Lung (tissue), 12 donors: ENCODE measurements around the gene DUSP9. TPM values are rescaled to one million over a fixed set of nuclear protein-coding genes. Genes with fewer than 3 reads are reported as not detected.

Source experiments
- ATAC-seq: fragments of 200-7000 bp; cut with Tn5 transposase; one replicate; pipeline ENCODE4 v1.9.1; 2020; ENCODE audit warnings: moderate number of reproducible peaks; ENCODE audit not compliant: insufficient read depth, low FRiP score
- DNase-seq, 3 donors: peaks; one replicate each; pipeline ENCODE4 v3.0.0-alpha.2; 2013 to 2017
- H3K27ac ChIP-seq, 2 donors: one replicate each; pipeline ENCODE4 v1.5.1; 2013; ENCODE audit warnings: mild to moderate bottlenecking in 2 of 2, moderate library complexity in 2 of 2, control low read depth in 1 of 2, inconsistent platforms in 1 of 2, low read depth in 1 of 2, low read length in 1 of 2
- H3K27me3 ChIP-seq, 3 donors: one replicate each; pipeline ENCODE4 v1.5.1; 2013; ENCODE audit warnings: low read length in 2 of 3; ENCODE audit not compliant: control insufficient read depth in 3 of 3, insufficient read depth in 3 of 3
- H3K36me3 ChIP-seq, 4 donors: one replicate each; pipeline ENCODE4 v1.5.1; 2013; ENCODE audit warnings: low read length in 4 of 4, mild to moderate bottlenecking in 1 of 4, moderate library complexity in 1 of 4; ENCODE audit not compliant: control insufficient read depth in 4 of 4, insufficient read depth in 4 of 4
- H3K4me1 ChIP-seq, 5 donors: one replicate each; pipeline ENCODE4 v1.5.1; 2013; ENCODE audit warnings: low read length in 5 of 5, mild to moderate bottlenecking in 2 of 5, moderate library complexity in 1 of 5; ENCODE audit not compliant: control insufficient read depth in 5 of 5, insufficient read depth in 5 of 5
- H3K4me3 ChIP-seq: one replicate; pipeline ENCODE4 v1.5.1; 2013; ENCODE audit warnings: mild to moderate bottlenecking, control low read depth, moderate library complexity
- H3K9ac ChIP-seq, 2 donors: one replicate each; pipeline ENCODE4 v1.5.1; 2013; ENCODE audit warnings: low read length in 2 of 2, control low read depth in 1 of 2; ENCODE audit not compliant: insufficient read depth in 1 of 2
- H3K9me3 ChIP-seq, 4 donors: one replicate each; pipeline ENCODE4 v1.5.1; 2013; ENCODE audit warnings: low read length in 3 of 4, mild to moderate bottlenecking in 1 of 4, moderate library complexity in 1 of 4; ENCODE audit not compliant: control insufficient read depth in 4 of 4, insufficient read depth in 3 of 4
- CTCF ChIP-seq: IDR thresholded peaks from 2 replicates; pipeline ENCODE4 v1.5.1; 2012; ENCODE audit warnings: mild to moderate bottlenecking; ENCODE audit errors: control extremely low read depth, extremely low read depth
- WGBS, 2 donors: extraction: QIAGEN DNeasy Blood & Tissue Kit; methylation state at CpG; one replicate each; pipeline ENCODE4 v1.1.7; 2013; 5-methylcytosine and 5-hydroxymethylcytosine counted together
- polyA plus RNA-seq, 2 donors: library from polyadenylated mRNA; stranded (reverse); fragments of 200-250 nt; gene quantifications; one replicate each; pipeline ENCODE4 v1.2.1, GENCODE V29; 2013
- total RNA-seq, 2 donors: library from RNA; depleted of rRNA in 1 of 2; stranded (reverse); fragments of >200 nt in 1 of 2; gene quantifications; one replicate each; pipeline ENCODE4 v1.2.1, GENCODE V29; 2014 to 2021
- donor health status: control.
- donor health status: control.
- donor health status: Bipolar disorder and iron deficiency.
- donor health status: healthy.
- donor health status: DM: yes; HTN: yes; CAD: no.

Gene DUSP9
- total and polyA plus RNA-seq, 4 donors: 0.10 to 0.55 (median 0.23) TPM

- Histone ChIP-seq H3K9me3 (peaks cover 0 to 14% (median 0%) of the 10 kb centered on the region in 4 donors), H3K36me3 (no peaks in the 10 kb centered on the region), H3K27ac (no peak overlapping the region), H3K27me3 (peaks cover 14 to 19% (median 16%) of the 10 kb centered on the region in 3 donors), H3K9ac (no peak overlapping the region), H3K4me3 (no peak overlapping the region), H3K4me1 (no peaks in the 10 kb centered on the region)
- DNase-seq (no peak), ATAC-seq (no peak)
- 80 to 86% methylated on average over 9 of the region's 9 CpGs for WGBS, 2 donors
- TF ChIP-seq CTCF: no peak
Measured at GRCh38 chrX:153665726-153666306, 18.8 kb downstream of the DUSP9 start.

- peaks cover 5 to 14% (median 10%) of the 10 kb centered on the region in 3 donors for H3K27me3 ChIP-seq
- no peak for TF ChIP-seq CTCF
- H3K4me3 ChIP-seq: no peak overlapping the region
- DNase-seq (no peak), ATAC-seq (no peak)
- H3K9ac ChIP-seq: no peak overlapping the region
- H3K9me3 ChIP-seq: peaks cover 0 to 13% (median 0%) of the 10 kb centered on the region in 4 donors
- WGBS, 2 donors: 69 to 75% methylated on average over 10 to 11 of the region's 11 CpGs
- no peak overlapping the region for H3K27ac ChIP-seq
- no peaks in the 10 kb centered on the region for H3K36me3 ChIP-seq
- no peaks in the 10 kb centered on the region for H3K4me1 ChIP-seq
Measured at GRCh38 chrX:153667281-153667955, 20.4 kb downstream of the DUSP9 start.

DNA sequence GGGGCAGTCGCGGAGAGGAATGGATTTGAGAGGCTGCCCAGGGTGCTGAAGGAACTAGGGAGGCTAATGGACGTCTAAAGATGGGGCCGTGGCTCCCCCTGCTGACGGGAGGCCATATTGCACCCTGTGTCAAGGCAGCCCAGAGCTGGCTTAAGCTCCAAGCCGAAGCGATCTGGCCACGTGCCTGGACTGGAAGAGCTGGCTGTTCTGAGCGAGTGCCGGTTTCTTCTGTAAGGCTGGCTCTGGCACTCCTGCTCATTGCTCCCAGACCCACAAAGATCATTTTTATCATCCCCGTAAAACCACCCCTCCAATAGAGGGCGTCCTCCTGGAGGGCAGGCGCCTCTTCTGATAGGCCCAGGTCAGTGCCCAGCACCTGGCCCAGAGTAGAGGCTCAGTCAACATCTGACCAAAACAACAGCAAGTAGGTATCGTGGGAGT, 21.0 kb downstream of the DUSP9 start:
- peak; percentile 51 for ATAC-seq

More for the DNA sequence above, 21.0 kb downstream of the DUSP9 start:
- WGBS, 2 donors: 26 to 39% methylated on average over 14 of the region's 14 CpGs
- peak; percentile 75 for TF ChIP-seq CTCF
- Histone ChIP-seq H3K4me3 (no peak overlapping the region), H3K27me3 (peaks cover 2 to 14% (median 10%) of the 10 kb centered on the region in 3 donors), H3K27ac (no peak overlapping the region), H3K4me1 (no peaks in the 10 kb centered on the region), H3K9me3 (peaks cover 0 to 17% (median 0%) of the 10 kb centered on the region in 4 donors), H3K36me3 (no peaks in the 10 kb centered on the region), H3K9ac (no peak overlapping the region)
- DNase-seq: peak; percentile 92
